ENCODE data around the gene MFAP2. TPM values are rescaled to one million over a fixed set of nuclear protein-coding genes. Genes with fewer than 3 reads are reported as not detected.
"Not testable (repeated sequence)": the region's sequence is repeated elsewhere in the genome, so short reads cannot be mapped to it uniquely, and the experiment has no call there.

MFAP2 gene
- total RNA-seq, 1 donor, result 60.3 TPM

DNA sequence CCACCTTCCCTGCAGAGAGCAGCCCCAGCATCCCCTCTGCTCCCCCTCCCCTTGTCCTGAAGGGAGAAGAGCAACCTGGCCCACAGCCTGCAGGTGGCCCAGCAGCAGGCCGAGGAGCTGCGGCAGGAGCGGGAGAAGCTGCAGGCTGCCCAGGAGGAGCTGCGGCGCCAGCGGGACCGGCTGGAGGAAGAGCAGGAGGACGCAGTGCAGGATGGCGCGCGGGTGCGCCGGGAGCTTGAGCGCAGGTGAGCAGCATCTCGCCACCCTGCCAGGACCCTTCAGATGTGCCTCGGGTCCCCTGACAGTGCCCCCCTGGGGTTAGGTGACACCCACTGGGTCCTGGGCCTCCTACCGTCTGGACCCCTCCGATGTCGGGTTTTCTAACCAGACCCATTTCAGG is 36.4 kb downstream of the MFAP2 start:
- TF ChIP-seq, protein P1, sequence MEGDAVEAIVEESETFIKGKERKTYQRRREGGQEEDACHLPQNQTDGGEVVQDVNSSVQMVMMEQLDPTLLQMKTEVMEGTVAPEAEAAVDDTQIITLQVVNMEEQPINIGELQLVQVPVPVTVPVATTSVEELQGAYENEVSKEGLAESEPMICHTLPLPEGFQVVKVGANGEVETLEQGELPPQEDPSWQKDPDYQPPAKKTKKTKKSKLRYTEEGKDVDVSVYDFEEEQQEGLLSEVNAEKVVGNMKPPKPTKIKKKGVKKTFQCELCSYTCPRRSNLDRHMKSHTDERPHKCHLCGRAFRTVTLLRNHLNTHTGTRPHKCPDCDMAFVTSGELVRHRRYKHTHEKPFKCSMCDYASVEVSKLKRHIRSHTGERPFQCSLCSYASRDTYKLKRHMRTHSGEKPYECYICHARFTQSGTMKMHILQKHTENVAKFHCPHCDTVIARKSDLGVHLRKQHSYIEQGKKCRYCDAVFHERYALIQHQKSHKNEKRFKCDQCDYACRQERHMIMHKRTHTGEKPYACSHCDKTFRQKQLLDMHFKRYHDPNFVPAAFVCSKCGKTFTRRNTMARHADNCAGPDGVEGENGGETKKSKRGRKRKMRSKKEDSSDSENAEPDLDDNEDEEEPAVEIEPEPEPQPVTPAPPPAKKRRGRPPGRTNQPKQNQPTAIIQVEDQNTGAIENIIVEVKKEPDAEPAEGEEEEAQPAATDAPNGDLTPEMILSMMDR (IDR thresholded peaks at IDR 0.05; ENCODE audit: insufficient read depth, low read length), result no peak
- no peak overlapping the region for H3K4me3 ChIP-seq (ENCODE audit: low read depth, low read length)
- DNase-seq (ENCODE audit: low read depth), result no peak

DNA sequence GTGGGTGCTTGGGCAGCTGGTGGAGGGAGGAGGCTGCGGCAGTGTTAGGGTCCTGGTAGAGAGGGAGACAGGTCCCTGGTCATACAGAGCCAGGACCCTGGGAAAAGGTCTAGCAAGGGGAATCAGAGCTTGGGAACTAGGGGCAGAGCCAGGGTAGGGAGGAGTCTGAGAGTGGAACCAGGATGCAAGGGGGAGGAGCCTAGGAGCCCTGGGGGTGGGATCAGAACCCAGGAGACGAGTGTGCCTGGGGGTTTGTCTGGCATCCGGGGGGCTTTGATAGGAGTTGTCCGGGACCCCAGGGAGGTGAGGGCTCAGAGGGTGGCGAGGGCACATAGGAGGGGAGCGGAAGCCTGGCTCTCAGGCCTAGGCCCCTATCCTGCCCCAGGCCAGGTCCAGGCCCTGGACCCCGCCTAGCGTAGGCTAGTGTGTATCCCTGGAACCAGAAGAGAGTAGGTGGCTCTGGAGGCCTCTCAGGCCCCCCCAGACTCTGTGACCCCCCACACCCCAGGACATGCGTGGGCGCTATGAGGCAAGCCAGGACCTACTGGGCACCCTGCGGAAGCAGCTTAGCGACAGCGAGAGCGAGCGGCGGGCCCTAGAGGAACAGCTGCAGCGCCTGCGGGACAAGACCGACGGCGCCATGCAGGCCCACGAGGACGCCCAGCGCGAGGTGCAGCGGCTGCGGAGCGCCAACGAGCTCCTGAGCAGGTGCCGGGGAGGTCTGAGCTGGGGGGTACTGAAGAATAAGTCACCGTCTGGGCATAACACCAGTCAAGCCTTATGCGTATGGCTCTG is 40.8 kb downstream of the MFAP2 start:
- not testable (repeated sequence) for DNase-seq (ENCODE audit: low read depth); H3K4me3 ChIP-seq (ENCODE audit: low read depth, low read length)

DNA sequence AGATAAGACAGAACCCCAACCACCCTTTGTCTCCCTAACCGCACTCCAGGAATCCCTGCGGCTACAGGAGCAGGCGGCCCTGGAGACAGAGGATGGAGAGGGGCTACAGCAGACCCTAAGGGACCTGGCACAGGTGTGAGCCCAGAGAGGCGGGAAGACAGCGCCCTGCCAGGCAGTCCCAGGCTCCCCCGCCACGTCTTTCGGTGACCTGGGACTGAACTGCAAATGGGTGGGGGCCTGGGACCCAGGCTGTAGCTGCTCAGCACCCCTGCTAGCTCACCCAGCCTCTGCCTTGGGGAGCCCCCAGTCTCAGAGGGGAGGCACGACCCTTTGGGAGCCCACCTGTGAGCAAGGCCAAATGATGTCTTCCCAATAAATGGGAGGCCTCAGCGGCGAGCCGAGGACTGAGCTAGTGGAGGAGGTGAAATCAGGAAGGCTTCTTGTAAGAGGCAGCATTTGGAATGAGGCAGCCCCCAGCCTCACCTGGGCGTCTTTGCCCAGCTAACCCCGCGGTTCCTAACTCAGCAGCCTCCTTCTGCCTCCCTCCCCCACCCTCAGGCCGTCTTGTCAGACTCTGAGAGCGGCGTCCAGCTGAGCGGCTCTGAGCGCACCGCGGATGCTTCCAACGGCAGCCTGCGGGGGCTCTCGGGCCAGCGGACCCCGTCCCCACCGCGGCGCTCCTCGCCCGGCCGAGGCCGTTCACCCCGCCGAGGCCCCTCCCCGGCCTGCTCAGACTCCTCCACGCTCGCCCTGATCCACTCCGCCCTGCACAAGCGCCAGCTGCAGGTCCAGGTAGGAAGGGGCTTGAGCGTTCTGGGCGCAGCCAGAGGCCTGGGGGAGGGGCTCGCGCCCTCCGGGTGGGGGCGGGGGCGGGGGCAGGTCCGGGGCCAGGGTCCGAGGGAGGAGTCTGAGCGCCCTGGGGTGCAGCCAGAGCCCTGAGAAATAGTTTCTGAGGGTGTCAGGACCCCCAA is 41.8 kb downstream of the MFAP2 start:
- TF ChIP-seq, protein P1 (IDR thresholded peaks at IDR 0.05; ENCODE audit: insufficient read depth, low read length), result no peak
- no peak overlapping the region for H3K4me3 ChIP-seq (ENCODE audit: low read depth, low read length)
- DNase-seq (ENCODE audit: low read depth), result no peak

DNA sequence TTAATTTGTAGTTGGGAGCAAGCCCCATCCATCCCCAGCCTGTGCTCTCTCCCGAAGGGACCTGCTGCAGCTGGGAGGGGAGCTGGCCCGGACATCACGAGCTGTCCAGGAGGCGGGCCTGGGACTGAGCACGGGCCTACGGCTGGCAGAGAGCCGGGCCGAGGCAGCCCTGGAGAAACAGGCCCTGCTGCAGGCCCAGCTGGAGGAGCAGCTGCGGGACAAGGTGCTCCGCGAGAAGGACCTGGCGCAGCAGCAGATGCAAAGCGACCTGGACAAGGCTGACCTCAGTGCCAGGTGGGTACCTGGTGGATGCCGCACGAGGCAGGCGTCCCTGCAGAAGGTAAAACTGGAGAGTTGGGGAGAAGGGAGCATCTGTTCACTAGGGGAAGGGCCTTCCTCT is 43.8 kb downstream of the MFAP2 start:
- not testable (repeated sequence) for DNase-seq (ENCODE audit: low read depth); H3K4me3 ChIP-seq (ENCODE audit: low read depth, low read length)

DNA sequence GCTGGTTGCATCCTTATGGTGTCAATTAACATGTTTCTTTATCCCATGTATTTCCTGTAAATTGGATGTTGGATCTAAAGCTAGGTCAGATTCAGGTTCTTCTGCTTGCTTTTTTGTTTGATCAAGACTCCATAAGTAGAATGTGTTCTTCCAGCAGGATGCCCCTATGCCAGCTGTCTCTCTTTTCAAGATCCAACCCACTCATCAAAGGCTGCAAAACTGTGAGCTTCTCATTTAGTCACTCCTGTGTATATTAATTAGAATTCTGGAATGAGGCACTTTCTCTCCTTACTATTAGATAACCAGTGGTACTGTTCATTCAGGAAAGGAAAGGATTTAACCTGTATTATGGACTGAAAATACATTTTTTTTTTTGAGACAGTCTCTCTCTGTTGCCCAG is 46.5 kb downstream of the MFAP2 start:
- DNase-seq (ENCODE audit: low read depth); H3K4me3 ChIP-seq (ENCODE audit: low read depth, low read length): not testable (repeated sequence)

DNA sequence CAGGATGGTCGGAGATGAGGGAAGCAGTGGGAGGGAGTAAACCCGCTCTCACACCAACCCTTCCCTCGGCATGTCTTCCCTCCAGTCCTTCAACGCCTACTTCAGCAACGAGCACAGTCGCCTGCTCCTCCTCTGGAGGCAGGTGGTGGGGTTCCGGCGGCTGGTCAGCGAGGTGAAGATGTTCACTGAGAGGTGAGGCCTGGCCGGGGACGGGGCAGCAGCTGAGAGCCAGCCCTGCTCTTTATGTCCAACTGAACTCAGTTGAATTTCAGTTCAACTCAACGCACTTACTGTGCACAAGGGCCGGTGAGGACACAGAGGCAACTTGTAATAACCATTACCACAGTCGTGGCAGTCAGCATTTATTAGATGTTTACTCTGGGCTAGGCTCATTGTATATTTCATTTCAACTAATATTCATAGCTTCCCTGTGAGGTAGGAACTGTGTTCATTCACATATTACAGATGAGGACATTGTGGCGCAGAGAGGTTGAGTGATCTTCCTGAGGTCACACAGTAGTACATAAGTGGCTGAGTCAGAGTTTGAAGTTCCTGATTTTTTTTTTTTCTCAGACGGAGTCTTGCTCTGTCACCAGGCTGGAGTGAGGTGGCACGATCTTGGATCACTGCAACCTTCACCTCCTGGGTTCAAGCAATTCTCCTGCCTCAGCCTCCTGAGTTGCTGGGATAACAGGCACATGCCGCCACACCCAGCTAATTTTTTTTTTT is 49.0 kb downstream of the MFAP2 start:
- not testable (repeated sequence) for DNase-seq (ENCODE audit: low read depth); H3K4me3 ChIP-seq (ENCODE audit: low read depth, low read length)

DNA sequence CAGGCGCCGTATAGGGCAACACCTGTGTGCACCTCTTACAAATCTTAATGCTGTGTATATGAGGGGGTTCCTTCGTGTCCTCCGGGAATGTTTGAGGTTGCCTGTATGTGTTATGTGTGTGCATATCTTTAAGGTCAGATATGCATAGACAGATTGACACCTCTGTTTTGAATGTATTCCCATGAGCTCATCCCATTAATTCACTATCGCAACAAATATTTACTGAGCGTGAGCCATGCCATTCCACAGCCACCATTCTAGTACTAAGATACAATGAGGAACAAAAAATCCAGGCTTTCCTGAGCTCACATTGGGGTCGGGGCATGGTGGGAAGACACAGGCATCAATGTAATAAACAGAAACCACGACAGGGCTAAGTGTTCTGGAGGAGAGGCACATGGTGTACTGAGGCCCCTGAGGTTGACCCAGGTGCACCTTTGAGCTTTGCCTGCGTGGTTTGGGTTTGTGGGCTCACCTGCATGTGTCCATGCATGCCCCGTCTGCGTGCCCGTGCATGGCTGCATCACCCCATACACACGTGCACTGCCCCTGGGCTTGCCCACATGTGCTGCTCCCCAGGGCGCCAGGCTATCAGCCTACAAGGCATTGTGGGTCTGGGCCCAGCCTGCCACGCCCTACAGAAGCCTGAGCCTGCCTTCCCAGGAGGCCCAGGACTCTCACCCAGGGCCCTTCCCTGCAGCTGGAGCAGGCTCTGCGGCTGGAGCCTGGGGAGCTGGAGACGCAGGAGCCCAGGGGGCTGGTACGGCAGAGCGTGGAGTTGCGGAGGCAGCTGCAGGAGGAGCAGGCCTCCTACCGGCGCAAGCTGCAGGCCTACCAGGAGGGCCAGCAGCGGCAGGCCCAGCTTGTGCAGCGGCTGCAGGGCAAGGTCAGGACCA is 51.0 kb downstream of the MFAP2 start:
- not testable (repeated sequence) for H3K4me3 ChIP-seq (ENCODE audit: low read depth, low read length); DNase-seq (ENCODE audit: low read depth)

DNA sequence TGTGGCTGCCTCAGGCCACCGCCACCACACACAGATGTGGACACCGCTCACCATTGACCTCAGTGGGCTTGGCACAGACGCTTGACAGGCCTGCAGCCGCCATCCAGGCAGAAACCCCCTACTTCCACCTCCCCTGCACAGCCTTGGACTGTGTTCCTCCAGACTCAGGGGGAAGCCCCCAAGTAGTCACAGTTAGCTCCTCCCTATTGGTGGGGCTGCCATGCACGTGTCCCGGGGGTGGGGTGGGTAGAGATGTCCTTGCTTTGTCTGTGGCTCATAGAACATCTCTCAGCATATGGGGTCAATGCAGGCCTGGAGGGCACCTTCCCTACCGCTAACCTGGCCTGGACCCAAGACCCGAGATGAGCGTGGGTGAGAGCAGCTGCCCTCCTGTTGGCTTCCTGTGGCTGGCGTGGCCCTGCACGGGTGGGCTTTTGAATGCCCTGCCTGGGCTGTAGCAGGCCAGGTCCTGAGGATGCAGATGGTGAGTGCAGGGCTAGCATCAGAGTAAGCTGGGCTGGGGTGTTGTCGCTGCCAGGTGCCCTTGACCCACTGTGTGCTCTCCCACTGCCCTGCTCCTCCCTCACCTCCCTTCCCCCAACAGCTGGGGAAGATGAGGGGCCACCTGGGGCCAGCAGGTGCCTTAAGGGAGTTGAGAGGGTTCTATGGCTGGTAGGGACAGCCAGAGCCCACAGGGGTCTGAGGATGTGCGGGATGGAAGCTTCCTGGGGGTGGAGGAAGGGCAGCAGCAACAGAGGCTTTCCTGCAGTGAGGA is 52.5 kb downstream of the MFAP2 start:
- DNase-seq (ENCODE audit: low read depth), result no peak
- TF ChIP-seq, protein P1 (IDR thresholded peaks at IDR 0.05; ENCODE audit: insufficient read depth, low read length), result no peak

More for the DNA sequence above, 52.5 kb downstream of the MFAP2 start:
- H3K4me3 ChIP-seq (ENCODE audit: low read depth, low read length), result no peak overlapping the region
